Anterior cingulate cortex (tissue), 58 donors: ENCODE data around the gene ARHGAP15.

Source experiments
- DNase-seq, 58 donors: peaks; one replicate each; lab custom pipeline; 2025; lab: John Stamatoyannopoulos, UW

ARHGAP15 gene

GRCh38 chr2:143382573-143382972, 253.4 kb downstream of the ARHGAP15 start:
- DNase-seq, result no peak

- no peak for DNase-seq
Observed at GRCh38 chr2:143383016-143383415, 253.8 kb downstream of the ARHGAP15 start.

GRCh38 chr2:143384111-143384510, 254.9 kb downstream of the ARHGAP15 start:
- DNase-seq, result no peak

- no peak for DNase-seq
Observed at GRCh38 chr2:143390171-143390570, 261.0 kb downstream of the ARHGAP15 start.

GRCh38 chr2:143392358-143392757, 263.1 kb downstream of the ARHGAP15 start:
- DNase-seq, result no peak

- DNase-seq, result no peak
Observed at GRCh38 chr2:143394062-143394461, 264.8 kb downstream of the ARHGAP15 start.

- DNase-seq, result no peak
Observed at GRCh38 chr2:143397884-143398614, 268.8 kb downstream of the ARHGAP15 start.

- no peak for DNase-seq
Observed at GRCh38 chr2:143398781-143399180, 269.6 kb downstream of the ARHGAP15 start.

- no peak for DNase-seq
Observed at GRCh38 chr2:143399631-143400069, 270.4 kb downstream of the ARHGAP15 start.

GRCh38 chr2:143401861-143402260, 272.6 kb downstream of the ARHGAP15 start:
- DNase-seq, result peak in 1 of 58 donors; percentile 6

GRCh38 chr2:143402451-143402850, 273.2 kb downstream of the ARHGAP15 start:
- no peak for DNase-seq

GRCh38 chr2:143410082-143410897, 281.1 kb downstream of the ARHGAP15 start:
- DNase-seq, result no peak

GRCh38 chr2:143415571-143415970, 286.4 kb downstream of the ARHGAP15 start:
- no peak for DNase-seq

- DNase-seq, result no peak
Observed at GRCh38 chr2:143417428-143417827, 288.2 kb downstream of the ARHGAP15 start.

GRCh38 chr2:143420313-143420712, 291.1 kb downstream of the ARHGAP15 start:
- DNase-seq, result no peak

GRCh38 chr2:143422681-143423080, 293.5 kb downstream of the ARHGAP15 start:
- no peak for DNase-seq

- DNase-seq, result no peak
Observed at GRCh38 chr2:143425896-143426295, 296.7 kb downstream of the ARHGAP15 start.

- no peak for DNase-seq
Observed at GRCh38 chr2:143426296-143426695, 297.1 kb downstream of the ARHGAP15 start.

- DNase-seq, result no peak
Observed at GRCh38 chr2:143428700-143429099, 299.5 kb downstream of the ARHGAP15 start.

- no peak for DNase-seq
Observed at GRCh38 chr2:143429932-143430679, 300.9 kb downstream of the ARHGAP15 start.

- DNase-seq, result no peak
Observed at GRCh38 chr2:143431316-143431715, 302.1 kb downstream of the ARHGAP15 start.
